GM18907 (cell line): ENCODE results near the gene SEMA4D.

ENCODE experiments used
- ATAC-seq: cut with Tn5 transposase; IDR thresholded peaks from one replicate; pipeline ENCODE4 v1.9.1; 2021; ENCODE audit warnings: mild to moderate bottlenecking, moderate library complexity; ENCODE audit not compliant: unreplicated experiment

SEMA4D gene

GRCh38 chr9:89395931-89396710 is 101.8 kb downstream of the SEMA4D start:
- ATAC-seq: no peak

- ATAC-seq: no peak
Observed at GRCh38 chr9:89394412-89394811, 103.5 kb downstream of the SEMA4D start.

GRCh38 chr9:89391585-89391984 is 106.3 kb downstream of the SEMA4D start:
- no peak for ATAC-seq

GRCh38 chr9:89390578-89391116 is 107.3 kb downstream of the SEMA4D start:
- ATAC-seq: no peak

GRCh38 chr9:89390068-89390555 is 107.8 kb downstream of the SEMA4D start:
- ATAC-seq: no peak

GRCh38 chr9:89388868-89389177 is 109.1 kb downstream of the SEMA4D start:
- ATAC-seq: no peak

GRCh38 chr9:89388084-89388867 is 109.6 kb downstream of the SEMA4D start:
- ATAC-seq: no peak

GRCh38 chr9:89387197-89387849 is 110.6 kb downstream of the SEMA4D start:
- no peak for ATAC-seq

- no peak for ATAC-seq
Observed at GRCh38 chr9:89386797-89387196, 111.1 kb downstream of the SEMA4D start.

GRCh38 chr9:89386206-89386605 is 111.7 kb downstream of the SEMA4D start:
- ATAC-seq: no peak

GRCh38 chr9:89384783-89385182 is 113.1 kb downstream of the SEMA4D start:
- no peak for ATAC-seq

- no peak for ATAC-seq
Observed at GRCh38 chr9:89383721-89384300, 114.1 kb downstream of the SEMA4D start.

GRCh38 chr9:89383030-89383720 is 114.7 kb downstream of the SEMA4D start:
- ATAC-seq: no peak

GRCh38 chr9:89382026-89382986 is 115.6 kb downstream of the SEMA4D start:
- ATAC-seq: no peak

- no peak for ATAC-seq
Observed at GRCh38 chr9:89381308-89381609, 116.7 kb downstream of the SEMA4D start.

- no peak for ATAC-seq
Observed at GRCh38 chr9:89380437-89381307, 117.2 kb downstream of the SEMA4D start.

- ATAC-seq: no peak
Observed at GRCh38 chr9:89379508-89380115, 118.3 kb downstream of the SEMA4D start.

GRCh38 chr9:89379031-89379430 is 118.9 kb downstream of the SEMA4D start:
- ATAC-seq: no peak
